ENCODE results near the gene TMEM145. TPM values are rescaled to one million over a fixed set of nuclear protein-coding genes. Genes with fewer than 3 reads are reported as not detected.

Gene TMEM145
- total RNA-seq, 4 donors from 2014 or later = 0.87 TPM; not detected in 3

DNA sequence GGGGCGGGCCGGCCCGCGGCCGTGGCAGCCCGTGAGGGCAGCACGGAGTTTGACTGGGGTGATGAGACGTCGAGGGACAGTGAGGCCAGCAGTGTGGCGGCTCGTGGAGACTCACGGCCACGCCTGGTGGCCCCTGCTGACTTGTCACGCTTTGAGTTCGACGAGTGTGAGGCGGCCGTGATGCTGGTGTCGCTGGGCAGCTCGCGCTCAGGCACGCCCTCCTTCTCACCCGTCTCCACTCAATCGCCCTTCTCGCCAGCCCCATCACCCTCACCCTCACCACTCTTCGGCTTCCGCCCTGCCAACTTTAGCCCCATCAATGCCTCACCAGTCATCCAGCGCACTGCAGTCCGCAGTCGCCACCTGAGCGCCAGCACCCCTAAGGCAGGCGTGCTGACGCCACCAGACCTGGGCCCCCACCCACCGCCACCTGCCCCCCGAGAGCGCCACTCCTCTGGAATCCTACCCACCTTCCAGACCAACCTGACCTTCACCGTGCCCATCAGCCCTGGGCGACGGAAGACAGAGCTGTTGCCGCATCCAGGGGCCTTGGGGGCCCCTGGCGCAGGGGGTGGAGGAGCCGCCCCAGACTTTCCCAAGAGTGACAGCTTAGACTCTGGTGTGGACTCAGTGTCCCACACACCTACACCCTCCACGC lies 39.6 kb upstream of the TMEM145 start:
- peaks cover 54 to 65% of the 10 kb centered on the region in 2 donors for H3K4me1 ChIP-seq
- in situ Hi-C loops (cut with MboI; ENCODE audit: low sequenced_read_pairs in 4 of 4) = no loop called here
- no peak for DNase-seq

DNA sequence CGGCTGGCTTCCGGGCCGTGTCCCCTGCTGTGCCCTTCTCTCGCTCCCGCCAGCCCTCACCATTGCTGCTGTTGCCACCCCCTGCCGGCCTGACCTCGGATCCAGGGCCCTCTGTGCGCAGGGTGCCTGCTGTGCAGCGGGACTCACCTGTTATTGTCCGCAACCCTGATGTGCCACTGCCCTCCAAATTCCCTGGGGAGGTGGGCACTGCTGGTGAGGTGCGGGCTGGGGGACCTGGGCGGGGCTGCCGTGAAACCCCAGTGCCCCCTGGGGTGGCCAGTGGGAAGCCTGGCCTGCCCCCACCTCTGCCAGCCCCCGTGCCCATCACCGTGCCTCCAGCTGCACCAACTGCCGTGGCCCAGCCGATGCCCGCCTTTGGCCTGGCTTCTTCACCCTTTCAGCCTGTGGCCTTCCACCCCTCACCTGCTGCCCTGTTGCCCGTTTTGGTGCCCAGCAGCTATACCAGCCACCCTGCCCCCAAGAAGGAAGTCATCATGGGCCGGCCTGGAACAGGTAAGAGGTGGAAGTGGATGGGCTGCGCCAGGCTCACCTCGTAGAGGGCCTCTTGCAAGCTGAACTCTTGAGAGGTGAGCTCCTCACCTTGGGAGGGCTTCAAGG lies 38.9 kb upstream of the TMEM145 start:
- in situ Hi-C loops (cut with MboI; ENCODE audit: low sequenced_read_pairs in 4 of 4) (no loop called here), intact Hi-C loops (cut with DNase I; ENCODE audit: low total_unique reads) (no loop called here)
- H3K27me3 ChIP-seq = no peaks in the 10 kb centered on the region
- no peak for TF ChIP-seq POLR2A (IDR thresholded peaks at IDR 0.05)
- H3K9me3 ChIP-seq = no peaks in the 10 kb centered on the region
- no peak overlapping the region for H3K4me3 ChIP-seq
- H3K4me1 ChIP-seq = peaks cover 60 to 72% of the 10 kb centered on the region in 2 donors
- H3K27ac ChIP-seq = peak overlapping the region in 3 of 4 donors; percentile 2 to 97 (median 96)
- H3K36me3 ChIP-seq = peaks cover 0 to 33% of the 10 kb centered on the region in 2 donors
- ATAC-seq (no peak), DNase-seq (no peak)

More for the DNA sequence above, 39.6 kb upstream of the TMEM145 start:
- H3K4me3 ChIP-seq = no peak overlapping the region
- no peak for ATAC-seq
- intact Hi-C loops (cut with DNase I; ENCODE audit: low total_unique reads) = no loop called here
- no peaks in the 10 kb centered on the region for H3K9me3 ChIP-seq
- no peaks in the 10 kb centered on the region for H3K27me3 ChIP-seq
- TF ChIP-seq, protein P1, sequence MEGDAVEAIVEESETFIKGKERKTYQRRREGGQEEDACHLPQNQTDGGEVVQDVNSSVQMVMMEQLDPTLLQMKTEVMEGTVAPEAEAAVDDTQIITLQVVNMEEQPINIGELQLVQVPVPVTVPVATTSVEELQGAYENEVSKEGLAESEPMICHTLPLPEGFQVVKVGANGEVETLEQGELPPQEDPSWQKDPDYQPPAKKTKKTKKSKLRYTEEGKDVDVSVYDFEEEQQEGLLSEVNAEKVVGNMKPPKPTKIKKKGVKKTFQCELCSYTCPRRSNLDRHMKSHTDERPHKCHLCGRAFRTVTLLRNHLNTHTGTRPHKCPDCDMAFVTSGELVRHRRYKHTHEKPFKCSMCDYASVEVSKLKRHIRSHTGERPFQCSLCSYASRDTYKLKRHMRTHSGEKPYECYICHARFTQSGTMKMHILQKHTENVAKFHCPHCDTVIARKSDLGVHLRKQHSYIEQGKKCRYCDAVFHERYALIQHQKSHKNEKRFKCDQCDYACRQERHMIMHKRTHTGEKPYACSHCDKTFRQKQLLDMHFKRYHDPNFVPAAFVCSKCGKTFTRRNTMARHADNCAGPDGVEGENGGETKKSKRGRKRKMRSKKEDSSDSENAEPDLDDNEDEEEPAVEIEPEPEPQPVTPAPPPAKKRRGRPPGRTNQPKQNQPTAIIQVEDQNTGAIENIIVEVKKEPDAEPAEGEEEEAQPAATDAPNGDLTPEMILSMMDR (IDR thresholded peaks at IDR 0.05 in 4 of 5, conservative IDR thresholded peaks at IDR 0.05 in 1 of 5) = no peak
- TF ChIP-seq POLR2A (IDR thresholded peaks at IDR 0.05) = no peak
- peak overlapping the region in 3 of 4 donors; percentile 2 to 97 (median 96) for H3K27ac ChIP-seq
- H3K36me3 ChIP-seq = peaks cover 0 to 33% of the 10 kb centered on the region in 2 donors

- ATAC-seq (no peak), DNase-seq (no peak)
- no peaks in the 10 kb centered on the region for H3K27me3 ChIP-seq
- H3K27ac ChIP-seq = peak overlapping the region; percentile 22 to 97 (median 48)
- in situ Hi-C loops (cut with MboI; ENCODE audit: low sequenced_read_pairs in 4 of 4) = no loop called here
- no peaks in the 10 kb centered on the region for H3K9me3 ChIP-seq
- TF ChIP-seq POLR2A (IDR thresholded peaks at IDR 0.05) = no peak
- TF ChIP-seq, protein P1 (IDR thresholded peaks at IDR 0.05 in 4 of 5, conservative IDR thresholded peaks at IDR 0.05 in 1 of 5) = no peak
- H3K4me1 ChIP-seq = peaks cover 61 to 72% of the 10 kb centered on the region in 2 donors
- H3K4me3 ChIP-seq = no peak overlapping the region
- H3K36me3 ChIP-seq = peaks cover 0 to 33% of the 10 kb centered on the region in 2 donors
- intact Hi-C loops (cut with DNase I; ENCODE audit: low total_unique reads) = no loop called here
Measured at GRCh38 chr19:42275103-42275502, 38.0 kb upstream of the TMEM145 start.

DNA sequence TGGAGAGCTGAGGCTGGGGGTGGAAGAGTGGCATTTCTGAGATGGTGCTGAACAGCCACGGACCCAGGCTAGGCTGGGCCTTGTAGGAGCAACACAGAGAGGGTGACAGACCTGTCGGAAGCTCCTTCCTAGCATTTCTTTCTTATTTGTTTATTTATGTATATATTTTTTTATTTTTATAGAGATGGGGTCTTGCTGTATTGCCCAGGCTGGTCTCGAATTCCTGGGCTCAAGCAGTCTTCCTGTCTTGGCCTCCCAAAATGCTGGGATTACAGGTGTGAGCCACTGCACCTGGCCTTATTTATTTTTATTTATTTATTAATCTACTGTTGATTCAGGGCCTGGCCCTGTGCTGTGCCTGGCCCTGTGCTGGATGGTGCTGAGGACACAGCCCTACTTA lies 37.6 kb upstream of the TMEM145 start:
- DNase-seq (no peak), ATAC-seq (no peak)
- intact Hi-C loops (cut with DNase I; ENCODE audit: low total_unique reads) = no loop called here

GRCh38 chr19:42276284-42276683 lies 36.8 kb upstream of the TMEM145 start:
- no peaks in the 10 kb centered on the region for H3K27me3 ChIP-seq
- DNase-seq (no peak), ATAC-seq (no peak)
- peaks cover 53 to 67% of the 10 kb centered on the region in 2 donors for H3K4me1 ChIP-seq
- H3K27ac ChIP-seq = peak overlapping the region in 3 of 4 donors; percentile 95 to 97 (median 95)
- no peaks in the 10 kb centered on the region for H3K9me3 ChIP-seq
- intact Hi-C loops (cut with DNase I; ENCODE audit: low total_unique reads) = no loop called here
- H3K36me3 ChIP-seq = peaks cover 0 to 33% of the 10 kb centered on the region in 2 donors
- in situ Hi-C loops (cut with MboI; ENCODE audit: low sequenced_read_pairs in 4 of 4) = no loop called here
- no peak overlapping the region for H3K4me3 ChIP-seq
- TF ChIP-seq, protein P1 (IDR thresholded peaks at IDR 0.05 in 4 of 5, conservative IDR thresholded peaks at IDR 0.05 in 1 of 5) = no peak

More for the DNA sequence above, 37.6 kb upstream of the TMEM145 start:
- H3K36me3 ChIP-seq = peaks cover 0 to 33% of the 10 kb centered on the region in 2 donors
- in situ Hi-C loops (cut with MboI; ENCODE audit: low sequenced_read_pairs in 4 of 4) = no loop called here
- peak overlapping the region; percentile 39 to 97 (median 76) for H3K27ac ChIP-seq
- no peak overlapping the region for H3K4me3 ChIP-seq
- peaks cover 56 to 68% of the 10 kb centered on the region in 2 donors for H3K4me1 ChIP-seq
- TF ChIP-seq, protein P1 (IDR thresholded peaks at IDR 0.05 in 4 of 5, conservative IDR thresholded peaks at IDR 0.05 in 1 of 5) = no peak
- TF ChIP-seq POLR2A (IDR thresholded peaks at IDR 0.05) = no peak
- no peaks in the 10 kb centered on the region for H3K27me3 ChIP-seq
- no peaks in the 10 kb centered on the region for H3K9me3 ChIP-seq
